ENCODE measurements around the gene GPR42.

The GPR42 gene

DNA sequence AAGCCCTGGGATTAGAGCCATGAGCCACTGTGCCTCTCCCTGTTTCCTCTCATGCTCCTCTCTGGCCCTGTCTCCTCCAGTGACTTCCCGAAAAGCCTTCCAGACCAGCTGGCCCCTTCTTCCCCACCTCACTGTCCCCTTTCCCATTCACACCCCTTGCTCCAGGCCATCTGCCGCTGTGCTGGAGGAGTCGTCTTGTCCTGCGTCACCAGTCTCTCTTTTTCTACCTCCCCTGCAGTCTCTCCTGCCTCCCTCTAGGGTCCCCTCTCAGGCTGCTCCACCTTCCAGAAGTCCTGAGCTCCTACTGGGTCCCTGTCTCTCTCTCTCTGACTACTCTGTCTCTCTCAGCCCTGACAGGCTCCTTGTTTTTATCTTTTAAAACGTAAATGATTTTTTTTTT, 28.4 kb upstream of the GPR42 start:
- Mint-ChIP-seq H3K27me3 (ENCODE audit: low read depth, poor library complexity) (peaks cover 45% of the 10 kb centered on the region), H3K36me3 (ENCODE audit: low read depth) (no peaks in the 10 kb centered on the region), H3K27ac (peak overlapping the region; percentile 53), H3K9me3 (no peaks in the 10 kb centered on the region), H3K4me3 (no peak overlapping the region), H3K4me1 (peaks cover 36% of the 10 kb centered on the region)
- DNase-seq = no peak
- TF ChIP-seq, protein P1, sequence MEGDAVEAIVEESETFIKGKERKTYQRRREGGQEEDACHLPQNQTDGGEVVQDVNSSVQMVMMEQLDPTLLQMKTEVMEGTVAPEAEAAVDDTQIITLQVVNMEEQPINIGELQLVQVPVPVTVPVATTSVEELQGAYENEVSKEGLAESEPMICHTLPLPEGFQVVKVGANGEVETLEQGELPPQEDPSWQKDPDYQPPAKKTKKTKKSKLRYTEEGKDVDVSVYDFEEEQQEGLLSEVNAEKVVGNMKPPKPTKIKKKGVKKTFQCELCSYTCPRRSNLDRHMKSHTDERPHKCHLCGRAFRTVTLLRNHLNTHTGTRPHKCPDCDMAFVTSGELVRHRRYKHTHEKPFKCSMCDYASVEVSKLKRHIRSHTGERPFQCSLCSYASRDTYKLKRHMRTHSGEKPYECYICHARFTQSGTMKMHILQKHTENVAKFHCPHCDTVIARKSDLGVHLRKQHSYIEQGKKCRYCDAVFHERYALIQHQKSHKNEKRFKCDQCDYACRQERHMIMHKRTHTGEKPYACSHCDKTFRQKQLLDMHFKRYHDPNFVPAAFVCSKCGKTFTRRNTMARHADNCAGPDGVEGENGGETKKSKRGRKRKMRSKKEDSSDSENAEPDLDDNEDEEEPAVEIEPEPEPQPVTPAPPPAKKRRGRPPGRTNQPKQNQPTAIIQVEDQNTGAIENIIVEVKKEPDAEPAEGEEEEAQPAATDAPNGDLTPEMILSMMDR (IDR thresholded peaks at IDR 0.05) = no peak

DNA sequence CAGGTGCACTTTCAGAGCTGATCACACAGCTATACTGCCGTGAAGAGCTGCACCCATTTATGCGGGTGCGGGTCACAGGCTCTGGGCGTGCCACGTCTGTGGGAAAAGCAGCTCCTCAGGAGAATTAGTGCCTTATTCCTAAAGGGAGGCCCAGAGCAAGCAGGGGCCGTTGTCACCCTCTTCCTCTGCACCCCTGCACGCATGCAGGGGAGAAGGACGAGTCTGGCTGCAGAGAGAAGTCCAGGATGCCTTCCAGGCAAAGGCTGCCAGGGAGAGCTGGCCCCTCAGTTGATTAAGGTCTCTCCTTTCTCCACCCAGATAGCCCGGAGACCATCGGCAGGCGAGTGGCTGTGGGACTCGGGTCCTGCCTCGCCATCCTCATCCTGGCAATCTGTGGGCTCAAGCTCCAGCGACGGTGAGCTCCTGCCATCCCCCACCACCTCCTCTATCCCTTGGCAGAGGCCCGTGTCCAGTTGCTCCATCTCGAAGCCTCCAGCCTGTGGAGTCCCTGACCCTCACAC, 26.3 kb upstream of the GPR42 start:
- no peak overlapping the region for H3K4me3 Mint-ChIP-seq
- no peaks in the 10 kb centered on the region for H3K9me3 Mint-ChIP-seq
- H3K36me3 Mint-ChIP-seq (ENCODE audit: low read depth) = no peaks in the 10 kb centered on the region
- no peak for DNase-seq
- peaks cover 50% of the 10 kb centered on the region for H3K4me1 Mint-ChIP-seq
- H3K27ac Mint-ChIP-seq = no peak overlapping the region
- peaks cover 49% of the 10 kb centered on the region for H3K27me3 Mint-ChIP-seq (ENCODE audit: low read depth, poor library complexity)
- TF ChIP-seq, protein P1 (IDR thresholded peaks at IDR 0.05) = no peak

DNA sequence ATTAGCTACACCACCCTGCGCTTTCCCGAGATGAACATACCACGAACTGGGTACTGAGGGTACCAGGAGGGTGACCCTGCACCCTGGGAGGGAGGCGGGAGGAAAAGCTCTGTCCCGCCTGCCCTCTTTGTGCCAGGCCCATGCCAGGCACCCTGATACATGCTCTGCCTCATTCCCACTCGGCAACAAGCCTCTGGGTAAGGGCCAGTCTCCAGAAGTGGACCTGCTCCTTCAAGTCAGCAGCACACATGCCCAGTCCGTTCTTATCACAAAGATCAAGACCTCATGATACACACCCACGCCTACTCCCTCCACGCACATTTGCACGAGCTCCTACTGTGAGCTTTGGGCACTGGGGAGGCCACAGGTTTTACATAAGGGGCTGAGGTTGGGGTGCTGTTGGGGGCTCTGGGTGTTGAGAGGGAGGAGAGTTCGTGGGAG, 25.2 kb upstream of the GPR42 start:
- DNase-seq = no peak
- Mint-ChIP-seq H3K4me1 (peaks cover 60% of the 10 kb centered on the region), H3K36me3 (ENCODE audit: low read depth) (no peaks in the 10 kb centered on the region), H3K27me3 (ENCODE audit: low read depth, poor library complexity) (peaks cover 44% of the 10 kb centered on the region), H3K27ac (no peak overlapping the region), H3K4me3 (no peak overlapping the region), H3K9me3 (no peaks in the 10 kb centered on the region)
- TF ChIP-seq, protein P1 (IDR thresholded peaks at IDR 0.05) = no peak

DNA sequence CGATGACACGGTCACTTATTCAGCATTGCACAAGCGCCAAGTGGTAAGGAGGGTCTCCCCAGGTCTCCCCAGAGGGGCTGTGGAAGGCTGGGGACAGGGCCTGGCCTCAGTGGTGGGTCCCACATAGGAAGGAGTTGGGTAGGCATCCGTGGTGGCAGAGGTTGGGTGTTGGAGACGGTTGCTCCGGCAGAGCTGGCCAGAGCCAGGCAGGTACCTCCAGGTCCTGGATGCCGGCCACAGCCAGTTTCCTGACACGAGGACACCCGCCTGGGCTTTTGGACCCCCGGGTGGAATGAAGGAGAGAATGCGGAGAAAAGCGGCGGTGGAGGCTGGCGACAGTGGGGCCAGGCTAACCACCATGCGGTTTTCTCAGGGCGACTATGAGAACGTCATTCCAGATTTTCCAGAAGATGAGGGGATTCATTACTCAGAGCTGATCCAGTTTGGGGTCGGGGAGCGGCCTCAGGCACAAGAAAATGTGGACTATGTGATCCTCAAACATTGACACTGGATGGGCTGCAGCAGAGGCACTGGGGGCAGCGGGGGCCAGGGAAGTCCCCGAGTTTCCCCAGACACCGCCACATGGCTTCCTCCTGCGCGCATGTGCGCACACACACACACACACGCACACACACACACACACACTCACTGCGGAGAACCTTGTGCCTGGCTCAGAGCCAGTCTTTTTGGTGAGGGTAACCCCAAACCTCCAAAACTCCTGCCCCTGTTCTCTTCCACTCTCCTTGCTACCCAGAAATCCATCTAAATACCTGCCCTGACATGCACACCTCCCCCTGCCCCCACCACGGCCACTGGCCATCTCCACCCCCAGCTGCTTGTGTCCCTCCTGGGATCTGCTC, 24.4 kb upstream of the GPR42 start:
- Mint-ChIP-seq H3K9me3 (no peaks in the 10 kb centered on the region), H3K27me3 (ENCODE audit: low read depth, poor library complexity) (peaks cover 47% of the 10 kb centered on the region), H3K4me3 (no peak overlapping the region), H3K36me3 (ENCODE audit: low read depth) (no peaks in the 10 kb centered on the region), H3K4me1 (peaks cover 67% of the 10 kb centered on the region), H3K27ac (no peak overlapping the region)
- no peak for DNase-seq
- TF ChIP-seq, protein P1 (IDR thresholded peaks at IDR 0.05) = no peak

DNA sequence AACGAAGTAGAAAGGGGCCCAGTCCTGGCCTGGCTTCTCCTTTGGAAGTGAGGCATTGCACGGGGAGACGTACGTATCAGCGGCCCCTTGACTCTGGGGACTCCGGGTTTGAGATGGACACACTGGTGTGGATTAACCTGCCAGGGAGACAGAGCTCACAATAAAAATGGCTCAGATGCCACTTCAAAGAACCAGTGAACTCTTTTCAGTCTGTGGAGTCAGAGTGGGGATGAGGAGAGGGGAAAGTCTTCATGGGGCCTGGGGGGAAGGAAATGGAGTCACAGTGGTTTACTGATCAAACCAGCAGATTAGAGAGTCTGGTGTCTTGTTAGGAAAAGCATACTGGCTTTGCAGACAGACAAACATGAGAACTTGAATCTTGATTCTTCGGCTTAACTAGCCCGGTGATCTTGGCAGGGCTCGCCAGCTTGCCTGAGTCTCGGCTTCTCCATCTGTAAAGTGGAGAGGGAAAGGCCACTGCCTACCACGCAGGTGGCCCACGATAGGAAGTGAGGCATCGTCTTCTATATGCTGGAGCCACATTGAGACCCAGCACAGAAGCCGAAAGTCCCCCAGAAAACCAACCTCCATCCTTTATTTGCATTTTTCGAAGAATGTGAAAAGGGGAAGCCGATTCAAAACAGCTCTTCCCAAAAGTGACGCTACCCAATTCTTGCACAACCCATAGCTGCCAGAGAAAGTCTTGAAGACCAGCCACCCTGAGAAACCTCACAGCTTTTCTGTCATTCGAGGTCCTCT, 23.5 kb upstream of the GPR42 start, which contains the start of gene FFAR1:
Gene FFAR1 (plus strand): TSS at position 732 of the 759 bp plus-strand sequence. CDS start 3,650 bp downstream, outside the sequence.
- H3K36me3 Mint-ChIP-seq (ENCODE audit: low read depth) = no peaks in the 10 kb centered on the region
- DNase-seq = no peak
- H3K4me3 Mint-ChIP-seq = no peak within 1 kb of the TSS
- no peaks in the 10 kb centered on the region for H3K9me3 Mint-ChIP-seq
- H3K27ac Mint-ChIP-seq = peak within 1 kb of the TSS; percentile 77
- peaks cover 65% of the 10 kb centered on the region for H3K4me1 Mint-ChIP-seq
- peaks cover 47% of the 10 kb centered on the region for H3K27me3 Mint-ChIP-seq (ENCODE audit: low read depth, poor library complexity)
- TF ChIP-seq, protein P1 (IDR thresholded peaks at IDR 0.05) = no peak
